ENCODE measurements around the gene PABPN1L.
"Not testable (repeated sequence)": the region's sequence is repeated elsewhere in the genome, so short reads cannot be mapped to it uniquely, and the experiment has no call there.

The PABPN1L gene

DNA sequence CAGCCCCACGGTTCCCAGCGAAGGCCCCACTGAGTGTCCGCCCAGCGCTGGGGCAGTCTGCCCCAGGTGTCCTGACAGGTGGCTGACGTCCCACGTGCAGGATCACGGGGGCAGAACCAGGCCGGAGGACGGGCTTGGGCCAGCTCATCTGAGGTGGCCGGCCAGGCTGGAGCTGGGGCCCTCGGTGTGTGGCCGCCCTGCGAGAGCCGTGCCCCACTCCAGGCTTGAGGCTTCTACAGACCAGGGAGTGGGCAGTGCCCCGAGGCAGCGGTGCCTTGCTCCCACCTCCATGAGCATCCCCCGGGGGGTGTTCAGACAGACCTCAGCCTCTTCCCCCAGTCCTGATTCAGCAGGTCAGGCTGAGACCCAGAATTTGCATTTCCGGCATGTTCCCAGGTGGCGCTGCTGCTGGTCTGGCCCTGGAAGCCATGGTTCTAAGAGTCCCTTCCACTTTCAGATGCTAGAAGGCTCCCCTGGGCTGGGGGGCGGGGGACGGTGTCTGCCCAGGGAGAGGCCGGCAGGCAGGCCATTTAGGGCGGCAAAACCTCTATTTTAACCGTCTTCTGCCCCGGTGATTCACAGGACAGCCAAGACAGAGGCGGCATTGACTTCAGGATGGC lies 35.4 kb upstream of the PABPN1L start:
- FAIRE-seq (no peak), DNase-seq (ENCODE audit: insufficient read length, low spot score) (no peak)

DNA sequence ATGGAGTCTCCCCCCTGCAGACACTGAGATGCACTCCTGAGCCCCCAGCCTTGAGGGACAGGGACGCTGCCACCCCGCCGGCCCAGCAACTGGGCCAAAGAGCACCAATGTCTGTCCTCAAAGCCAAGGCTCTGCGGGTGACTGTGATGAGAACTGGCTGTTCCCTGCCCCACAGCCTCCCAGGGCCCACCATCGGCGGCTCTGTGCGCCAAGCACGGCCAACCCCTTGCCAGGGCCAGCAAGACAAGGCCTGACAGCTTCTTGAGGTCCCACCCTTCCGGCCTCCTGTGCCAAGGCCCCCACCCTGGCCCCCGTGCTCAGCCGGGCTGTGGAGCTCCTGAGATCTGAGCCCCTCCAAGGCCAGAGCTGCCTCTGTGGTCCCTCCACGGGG lies 34.2 kb upstream of the PABPN1L start:
- DNase-seq (ENCODE audit: insufficient read length, low spot score) (no peak), FAIRE-seq (no peak)

DNA sequence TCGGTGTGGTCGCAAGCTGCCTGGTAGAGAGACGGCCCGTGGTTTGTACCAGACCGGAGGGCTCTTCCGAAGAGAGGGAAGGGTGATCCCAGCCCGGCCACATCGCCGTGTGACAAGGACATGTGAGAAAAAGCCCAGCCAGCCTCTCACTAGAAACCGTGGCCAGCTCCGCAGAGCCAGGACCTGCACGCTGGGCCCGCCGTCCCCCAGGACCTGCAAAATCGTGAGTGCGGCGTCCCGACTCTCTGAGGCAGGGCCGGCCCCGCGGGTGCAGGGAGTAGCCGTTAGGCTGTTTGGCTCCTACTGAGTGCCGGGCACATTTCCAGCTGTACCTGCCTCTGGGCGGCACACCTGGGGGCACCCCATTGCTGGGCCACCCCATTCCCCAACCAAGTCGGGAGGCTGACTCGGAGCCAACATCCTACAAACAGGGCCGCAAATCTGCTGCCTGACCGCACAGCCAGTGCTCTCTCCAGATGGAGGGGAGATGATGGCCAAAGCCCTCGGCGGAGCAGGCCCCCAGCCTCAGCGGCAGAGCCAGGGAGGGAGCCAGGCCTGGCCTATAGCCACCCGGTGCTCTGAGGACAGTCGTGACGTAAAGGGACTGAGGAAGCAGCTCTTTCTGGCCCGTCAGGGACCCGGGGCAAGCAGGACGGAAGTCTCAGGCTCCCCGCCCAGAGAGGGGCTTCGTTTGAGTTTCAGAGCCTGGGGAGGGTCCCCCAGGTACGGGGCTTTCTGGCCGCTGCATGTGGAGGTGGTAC lies 33.6 kb upstream of the PABPN1L start:
- no peak for FAIRE-seq

GRCh38 chr16:88897696-88898425 lies 31.4 kb upstream of the PABPN1L start:
- FAIRE-seq (no peak), DNase-seq (ENCODE audit: insufficient read length, low spot score) (no peak)

More for the DNA sequence above, 33.6 kb upstream of the PABPN1L start:
- no peak for DNase-seq (ENCODE audit: insufficient read length, low spot score)

- FAIRE-seq (no peak), DNase-seq (ENCODE audit: insufficient read length, low spot score) (no peak)
These were observed 30.0 kb upstream of the PABPN1L start for GRCh38 chr16:88896238-88897070.

GRCh38 chr16:88895335-88895734 lies 28.9 kb upstream of the PABPN1L start:
- FAIRE-seq (no peak), DNase-seq (ENCODE audit: insufficient read length, low spot score) (no peak)

- FAIRE-seq, result no peak
These were observed 28.3 kb upstream of the PABPN1L start for GRCh38 chr16:88894681-88895300.

DNA sequence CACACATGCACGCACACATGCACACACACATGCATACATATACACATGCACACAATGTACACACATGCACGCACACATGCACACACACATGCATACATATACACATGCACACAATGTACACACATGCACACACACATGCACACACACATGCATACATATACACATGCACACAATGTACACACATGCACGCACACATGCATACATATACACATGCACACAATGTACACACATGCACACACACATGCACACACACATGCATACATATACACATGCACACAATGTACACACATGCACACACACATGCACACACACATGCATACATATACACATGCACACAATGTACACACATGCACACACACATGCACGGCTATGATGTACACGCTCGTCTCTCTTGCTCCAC lies 27.8 kb upstream of the PABPN1L start:
- DNase-seq (ENCODE audit: insufficient read length, low spot score); FAIRE-seq: not testable (repeated sequence)

More at GRCh38 chr16:88894681-88895300, 28.3 kb upstream of the PABPN1L start:
- DNase-seq (ENCODE audit: insufficient read length, low spot score), result no peak

- FAIRE-seq (no peak), DNase-seq (ENCODE audit: insufficient read length, low spot score) (no peak)
These were observed 26.9 kb upstream of the PABPN1L start for GRCh38 chr16:88893127-88893968.

- FAIRE-seq (no peak), DNase-seq (ENCODE audit: insufficient read length, low spot score) (no peak)
These were observed 25.6 kb upstream of the PABPN1L start for GRCh38 chr16:88892065-88892464.

DNA sequence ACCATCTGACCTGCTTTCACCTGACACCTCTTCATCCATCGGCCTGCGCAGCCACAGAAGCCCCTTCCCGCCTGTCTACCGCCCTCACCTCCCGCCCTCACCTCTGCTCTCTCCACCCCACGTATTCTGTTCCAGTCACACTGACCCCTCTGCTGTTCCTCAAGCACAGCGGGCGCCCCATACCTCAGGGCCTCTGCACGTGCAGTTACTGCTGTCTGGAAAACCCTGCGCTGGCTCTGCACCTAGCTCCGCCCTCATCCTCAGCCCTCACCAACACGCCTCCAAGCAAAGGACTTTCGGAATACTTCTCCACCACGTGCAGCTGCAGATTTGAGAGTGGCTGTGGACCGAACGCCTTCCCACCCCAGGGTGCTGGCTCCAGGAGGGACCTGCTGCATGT lies 24.6 kb upstream of the PABPN1L start:
- DNase-seq (ENCODE audit: insufficient read length, low spot score), result no peak
- FAIRE-seq, result no peak

DNA sequence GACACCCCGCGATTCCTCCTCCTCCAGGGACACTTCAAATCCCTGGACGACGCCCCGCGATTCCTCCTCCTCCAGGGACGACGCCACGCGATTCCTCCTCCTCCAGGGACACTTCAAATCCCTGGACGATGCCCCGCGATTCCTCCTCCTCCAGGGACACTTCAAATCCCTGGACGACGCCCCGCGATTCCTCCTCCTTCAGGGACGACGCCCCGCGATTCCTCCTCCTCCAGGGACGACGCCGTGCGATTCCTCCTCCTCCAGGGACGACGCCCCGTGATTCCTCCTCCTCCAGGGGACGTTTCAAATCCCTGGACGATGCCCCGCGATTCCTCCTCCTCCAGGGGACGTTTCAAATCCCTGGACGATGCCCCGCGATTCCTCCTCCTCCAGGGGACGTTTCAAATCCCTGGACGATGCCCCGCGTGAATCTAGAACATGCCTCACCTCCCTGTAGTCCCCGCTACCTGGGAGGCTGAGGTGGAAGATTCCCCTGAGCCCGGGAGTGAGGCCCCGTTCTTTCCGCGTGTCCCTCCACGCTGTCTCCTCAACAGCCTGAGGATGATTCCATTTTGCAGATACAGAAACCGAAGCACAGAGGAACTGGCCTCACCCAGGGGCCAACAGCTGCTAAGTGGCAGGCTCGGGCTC lies 23.4 kb upstream of the PABPN1L start:
- DNase-seq (ENCODE audit: insufficient read length, low spot score); FAIRE-seq: not testable (repeated sequence)

- DNase-seq (ENCODE audit: insufficient read length, low spot score), result no peak
- FAIRE-seq, result no peak
These were observed 22.3 kb upstream of the PABPN1L start for GRCh38 chr16:88888461-88889387.

GRCh38 chr16:88888057-88888456 lies 21.6 kb upstream of the PABPN1L start:
- no peak for FAIRE-seq

GRCh38 chr16:88886845-88887521 lies 20.5 kb upstream of the PABPN1L start:
- DNase-seq (ENCODE audit: insufficient read length, low spot score) (no peak), FAIRE-seq (no peak)

More at GRCh38 chr16:88888057-88888456, 21.6 kb upstream of the PABPN1L start:
- no peak for DNase-seq (ENCODE audit: insufficient read length, low spot score)

DNA sequence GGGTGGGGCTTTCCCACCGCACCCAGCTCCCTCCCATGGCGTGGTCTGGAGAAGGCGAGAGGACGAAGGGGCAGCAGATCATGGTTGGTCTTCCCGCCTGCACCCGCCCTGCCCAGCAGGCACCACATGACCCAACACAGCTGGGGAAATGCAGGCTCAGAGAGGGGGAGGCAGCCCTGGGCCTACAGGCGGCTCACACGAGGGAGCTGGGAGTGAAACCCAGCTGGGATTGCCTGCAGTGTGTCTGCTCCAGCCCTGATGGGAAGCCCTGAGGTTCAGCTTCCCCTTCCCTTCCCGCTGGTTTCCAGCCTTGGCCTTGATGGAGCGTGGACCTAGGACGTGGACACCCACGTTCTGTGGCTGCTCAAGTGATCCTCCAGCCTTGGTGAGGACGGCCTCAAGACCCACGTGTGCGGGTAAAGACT lies 20.0 kb upstream of the PABPN1L start:
- FAIRE-seq, result no peak

DNA sequence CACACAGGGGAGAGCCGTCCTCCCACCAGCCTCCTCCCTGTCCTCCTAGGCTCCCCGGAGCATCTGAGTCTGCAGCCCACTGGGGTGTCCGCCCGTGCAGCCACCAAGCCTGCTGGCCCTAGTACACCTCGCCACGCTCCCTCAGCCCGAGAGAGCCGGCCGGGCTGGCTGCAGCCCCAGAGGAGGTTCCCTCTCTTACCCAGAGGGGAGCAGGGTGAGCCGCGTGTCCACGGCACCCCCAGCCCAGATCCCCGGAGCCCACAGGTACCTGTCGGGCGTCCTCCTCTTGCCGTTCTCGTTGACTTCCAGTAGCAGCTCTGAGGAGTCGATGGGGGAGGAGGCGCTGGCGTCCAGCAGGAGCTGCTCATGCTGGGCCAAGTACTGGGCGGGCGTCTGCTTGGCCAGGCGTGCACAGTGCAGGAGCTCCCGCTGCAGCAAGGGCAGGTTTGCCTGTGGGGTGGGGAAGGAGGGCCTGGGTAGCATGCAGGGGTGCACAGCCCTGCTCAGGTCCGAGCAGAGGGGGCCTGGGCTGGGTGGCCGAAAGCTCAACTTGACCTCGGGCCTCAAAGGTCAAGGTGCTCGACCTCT lies 19.3 kb upstream of the PABPN1L start:
- DNase-seq (ENCODE audit: insufficient read length, low spot score) (no peak), FAIRE-seq (no peak)

More for the DNA sequence above, 20.0 kb upstream of the PABPN1L start:
- no peak for DNase-seq (ENCODE audit: insufficient read length, low spot score)
